Activated CD4-positive, CD25-positive, alpha-beta regulatory T cell treated with anti-CD3 and anti-CD28 coated beads, Interleukin-2, amount 50 U/mL, for 16 hours (primary cell): ENCODE measurements around the gene ENOSF1.
"Not testable (repeated sequence)": the region's sequence is repeated elsewhere in the genome, so short reads cannot be mapped to it uniquely, and the experiment has no call there.

Experiments
- DNase-seq: peaks from one replicate; pipeline ENCODE4 v3.0.0-alpha.2; 2020; ENCODE audit warnings: low read depth, low spot score

The ENOSF1 gene

GRCh38 chr18:712401-713134 lies at the start of gene ENOSF1:
Gene ENOSF1 (minus strand): TSS chr18:712630. CDS start chr18:712587, 43 bp downstream.
- peak; percentile 66 for DNase-seq

- not testable (repeated sequence) for DNase-seq
Observed at GRCh38 chr18:759864-760263, 47.4 kb upstream of the ENOSF1 start.

- no peak for DNase-seq
Observed at GRCh38 chr18:755506-755905, 43.1 kb upstream of the ENOSF1 start.

GRCh38 chr18:754656-755055 lies 42.2 kb upstream of the ENOSF1 start:
- DNase-seq: no peak

- DNase-seq: no peak
Observed at GRCh38 chr18:750456-750855, 38.0 kb upstream of the ENOSF1 start.

- no peak for DNase-seq
Observed at GRCh38 chr18:744832-745597, 32.6 kb upstream of the ENOSF1 start.

GRCh38 chr18:741931-742512 lies 29.6 kb upstream of the ENOSF1 start:
- DNase-seq: no peak

- DNase-seq: no peak
Observed at GRCh38 chr18:732371-732770, 19.9 kb upstream of the ENOSF1 start.

- DNase-seq: no peak
Observed at GRCh38 chr18:731185-731584, 18.8 kb upstream of the ENOSF1 start.

GRCh38 chr18:730692-731091 lies 18.3 kb upstream of the ENOSF1 start:
- no peak for DNase-seq

GRCh38 chr18:730120-730519 lies 17.7 kb upstream of the ENOSF1 start:
- DNase-seq: not testable (repeated sequence)

- no peak for DNase-seq
Observed at GRCh38 chr18:725646-726045, 13.2 kb upstream of the ENOSF1 start.

- no peak for DNase-seq
Observed at GRCh38 chr18:723541-724080, 11.2 kb upstream of the ENOSF1 start.

GRCh38 chr18:717003-717402 lies 4.6 kb upstream of the ENOSF1 start:
- no peak for DNase-seq

- no peak for DNase-seq
Observed at GRCh38 chr18:715626-716025, 3.2 kb upstream of the ENOSF1 start.

- no peak for DNase-seq
Observed at GRCh38 chr18:713135-713490, 683 bp upstream of the ENOSF1 start.

- peak; percentile 47 for DNase-seq
Observed at GRCh38 chr18:711657-712400, 601 bp downstream of the ENOSF1 start.

- DNase-seq: no peak
Observed at GRCh38 chr18:711310-711656, 1.1 kb downstream of the ENOSF1 start.

- no peak for DNase-seq
Observed at GRCh38 chr18:710418-711300, 1.8 kb downstream of the ENOSF1 start.

GRCh38 chr18:709771-710170 lies 2.7 kb downstream of the ENOSF1 start:
- no peak for DNase-seq

- no peak for DNase-seq
Observed at GRCh38 chr18:708096-708495, 4.3 kb downstream of the ENOSF1 start.
